ENCODE results near the gene SLC44A2.

SLC44A2 gene

DNA sequence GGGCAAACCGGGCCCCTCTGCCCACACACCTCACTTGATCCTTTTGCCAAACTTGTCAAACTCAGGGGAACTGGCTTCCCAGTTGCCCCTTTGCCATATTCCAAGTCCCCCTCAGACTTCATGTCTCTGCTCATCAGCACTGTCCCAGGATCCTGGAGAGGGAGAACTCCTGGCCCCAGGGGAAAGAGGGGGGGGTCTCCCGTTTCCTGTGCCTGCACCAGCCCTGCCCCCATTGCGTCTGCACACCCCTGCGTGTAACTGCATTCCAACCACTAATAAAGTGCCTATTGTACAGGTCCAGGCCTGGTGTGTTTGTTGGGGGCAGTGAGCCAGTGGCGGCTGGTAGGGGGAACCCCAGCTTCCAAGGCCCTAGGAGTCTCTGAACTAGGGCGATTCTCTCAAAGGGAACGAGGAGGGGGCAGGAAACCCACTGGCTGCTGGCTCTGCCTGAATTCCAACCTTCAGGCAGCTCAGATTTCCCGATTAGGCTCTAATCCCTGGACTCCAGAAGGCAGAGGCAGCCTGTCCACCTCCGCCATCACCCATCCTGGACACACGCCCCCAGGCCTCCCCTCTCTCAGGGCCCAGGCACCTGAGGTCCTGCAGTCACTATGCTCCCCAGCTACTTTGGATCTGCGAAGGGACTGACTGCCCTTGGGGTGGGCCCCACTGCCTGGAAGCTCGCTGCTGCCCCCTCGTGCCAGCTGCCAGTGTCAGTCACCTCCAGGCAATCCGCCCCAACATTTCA lies 19.1 kb downstream of the SLC44A2 start (continued):
- TF ChIP-seq, protein P1, sequence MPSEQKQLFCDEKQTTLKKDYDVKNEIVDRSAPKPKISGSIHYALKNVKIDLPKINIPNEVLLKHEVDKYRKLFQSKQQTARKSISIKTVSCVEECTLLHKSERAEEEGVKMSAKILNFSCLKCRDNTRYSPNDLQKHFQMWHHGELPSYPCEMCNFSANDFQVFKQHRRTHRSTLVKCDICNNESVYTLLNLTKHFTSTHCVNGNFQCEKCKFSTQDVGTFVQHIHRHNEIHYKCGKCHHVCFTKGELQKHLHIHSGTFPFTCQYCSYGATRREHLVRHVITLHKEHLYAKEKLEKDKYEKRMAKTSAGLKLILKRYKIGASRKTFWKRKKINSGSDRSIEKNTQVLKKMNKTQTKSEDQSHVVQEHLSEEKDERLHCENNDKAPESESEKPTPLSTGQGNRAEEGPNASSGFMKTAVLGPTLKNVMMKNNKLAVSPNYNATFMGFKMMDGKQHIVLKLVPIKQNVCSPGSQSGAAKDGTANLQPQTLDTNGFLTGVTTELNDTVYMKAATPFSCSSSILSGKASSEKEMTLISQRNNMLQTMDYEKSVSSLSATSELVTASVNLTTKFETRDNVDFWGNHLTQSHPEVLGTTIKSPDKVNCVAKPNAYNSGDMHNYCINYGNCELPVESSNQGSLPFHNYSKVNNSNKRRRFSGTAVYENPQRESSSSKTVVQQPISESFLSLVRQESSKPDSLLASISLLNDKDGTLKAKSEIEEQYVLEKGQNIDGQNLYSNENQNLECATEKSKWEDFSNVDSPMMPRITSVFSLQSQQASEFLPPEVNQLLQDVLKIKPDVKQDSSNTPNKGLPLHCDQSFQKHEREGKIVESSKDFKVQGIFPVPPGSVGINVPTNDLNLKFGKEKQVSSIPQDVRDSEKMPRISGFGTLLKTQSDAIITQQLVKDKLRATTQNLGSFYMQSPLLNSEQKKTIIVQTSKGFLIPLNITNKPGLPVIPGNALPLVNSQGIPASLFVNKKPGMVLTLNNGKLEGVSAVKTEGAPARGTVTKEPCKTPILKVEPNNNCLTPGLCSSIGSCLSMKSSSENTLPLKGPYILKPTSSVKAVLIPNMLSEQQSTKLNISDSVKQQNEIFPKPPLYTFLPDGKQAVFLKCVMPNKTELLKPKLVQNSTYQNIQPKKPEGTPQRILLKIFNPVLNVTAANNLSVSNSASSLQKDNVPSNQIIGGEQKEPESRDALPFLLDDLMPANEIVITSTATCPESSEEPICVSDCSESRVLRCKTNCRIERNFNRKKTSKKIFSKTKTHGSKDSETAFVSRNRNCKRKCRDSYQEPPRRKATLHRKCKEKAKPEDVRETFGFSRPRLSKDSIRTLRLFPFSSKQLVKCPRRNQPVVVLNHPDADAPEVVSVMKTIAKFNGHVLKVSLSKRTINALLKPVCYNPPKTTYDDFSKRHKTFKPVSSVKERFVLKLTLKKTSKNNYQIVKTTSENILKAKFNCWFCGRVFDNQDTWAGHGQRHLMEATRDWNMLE (tag by site-specific recombination; conservative IDR thresholded peaks at IDR 0.05; ENCODE audit: low read depth), result no peak
- TF ChIP-seq ZNF169 (tag by site-specific recombination; IDR thresholded peaks at IDR 0.05), result no peak
- TF ChIP-seq ZNF548 (tag by site-specific recombination; IDR thresholded peaks at IDR 0.05), result no peak
- no peak for TF ChIP-seq ZNF555 (tag by site-specific recombination; conservative IDR thresholded peaks at IDR 0.05)
- TF ChIP-seq, protein P2, sequence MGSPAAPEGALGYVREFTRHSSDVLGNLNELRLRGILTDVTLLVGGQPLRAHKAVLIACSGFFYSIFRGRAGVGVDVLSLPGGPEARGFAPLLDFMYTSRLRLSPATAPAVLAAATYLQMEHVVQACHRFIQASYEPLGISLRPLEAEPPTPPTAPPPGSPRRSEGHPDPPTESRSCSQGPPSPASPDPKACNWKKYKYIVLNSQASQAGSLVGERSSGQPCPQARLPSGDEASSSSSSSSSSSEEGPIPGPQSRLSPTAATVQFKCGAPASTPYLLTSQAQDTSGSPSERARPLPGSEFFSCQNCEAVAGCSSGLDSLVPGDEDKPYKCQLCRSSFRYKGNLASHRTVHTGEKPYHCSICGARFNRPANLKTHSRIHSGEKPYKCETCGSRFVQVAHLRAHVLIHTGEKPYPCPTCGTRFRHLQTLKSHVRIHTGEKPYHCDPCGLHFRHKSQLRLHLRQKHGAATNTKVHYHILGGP (tag by site-specific recombination; IDR thresholded peaks at IDR 0.05), result no peak
- TF ChIP-seq, protein P3, sequence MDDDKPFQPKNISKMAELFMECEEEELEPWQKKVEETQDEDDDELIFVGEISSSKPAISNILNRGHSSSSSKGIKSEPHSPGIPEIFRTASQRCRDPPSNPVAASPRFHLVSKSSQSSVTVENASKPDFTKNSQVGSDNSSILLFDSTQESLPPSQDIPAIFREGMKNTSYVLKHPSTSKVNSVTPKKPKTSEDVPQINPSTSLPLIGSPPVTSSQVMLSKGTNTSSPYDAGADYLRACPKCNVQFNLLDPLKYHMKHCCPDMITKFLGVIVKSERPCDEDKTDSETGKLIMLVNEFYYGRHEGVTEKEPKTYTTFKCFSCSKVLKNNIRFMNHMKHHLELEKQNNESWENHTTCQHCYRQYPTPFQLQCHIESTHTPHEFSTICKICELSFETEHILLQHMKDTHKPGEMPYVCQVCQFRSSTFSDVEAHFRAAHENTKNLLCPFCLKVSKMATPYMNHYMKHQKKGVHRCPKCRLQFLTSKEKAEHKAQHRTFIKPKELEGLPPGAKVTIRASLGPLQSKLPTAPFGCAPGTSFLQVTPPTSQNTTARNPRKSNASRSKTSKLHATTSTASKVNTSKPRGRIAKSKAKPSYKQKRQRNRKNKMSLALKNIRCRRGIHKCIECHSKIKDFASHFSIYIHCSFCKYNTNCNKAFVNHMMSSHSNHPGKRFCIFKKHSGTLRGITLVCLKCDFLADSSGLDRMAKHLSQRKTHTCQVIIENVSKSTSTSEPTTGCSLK (tag by site-specific recombination; IDR thresholded peaks at IDR 0.05), result no peak
- TF ChIP-seq, protein P4, sequence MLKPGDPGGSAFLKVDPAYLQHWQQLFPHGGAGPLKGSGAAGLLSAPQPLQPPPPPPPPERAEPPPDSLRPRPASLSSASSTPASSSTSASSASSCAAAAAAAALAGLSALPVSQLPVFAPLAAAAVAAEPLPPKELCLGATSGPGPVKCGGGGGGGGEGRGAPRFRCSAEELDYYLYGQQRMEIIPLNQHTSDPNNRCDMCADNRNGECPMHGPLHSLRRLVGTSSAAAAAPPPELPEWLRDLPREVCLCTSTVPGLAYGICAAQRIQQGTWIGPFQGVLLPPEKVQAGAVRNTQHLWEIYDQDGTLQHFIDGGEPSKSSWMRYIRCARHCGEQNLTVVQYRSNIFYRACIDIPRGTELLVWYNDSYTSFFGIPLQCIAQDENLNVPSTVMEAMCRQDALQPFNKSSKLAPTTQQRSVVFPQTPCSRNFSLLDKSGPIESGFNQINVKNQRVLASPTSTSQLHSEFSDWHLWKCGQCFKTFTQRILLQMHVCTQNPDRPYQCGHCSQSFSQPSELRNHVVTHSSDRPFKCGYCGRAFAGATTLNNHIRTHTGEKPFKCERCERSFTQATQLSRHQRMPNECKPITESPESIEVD (tag by site-specific recombination; IDR thresholded peaks at IDR 0.05), result no peak
- TF ChIP-seq ZNF423 (tag by site-specific recombination; IDR thresholded peaks at IDR 0.05), result no peak
- no peak for TF ChIP-seq ZNF624 (tag by site-specific recombination; IDR thresholded peaks at IDR 0.05)
- TF ChIP-seq ZNF549 (tag by site-specific recombination; IDR thresholded peaks at IDR 0.05), result no peak
- TF ChIP-seq ZNF530 (tag by site-specific recombination; IDR thresholded peaks at IDR 0.05; ENCODE audit: low read depth), result no peak
- TF ChIP-seq ZNF146 (tag by site-specific recombination; IDR thresholded peaks at IDR 0.05), result no peak
- no peak for TF ChIP-seq SCRT1 (tag by site-specific recombination; IDR thresholded peaks at IDR 0.05; ENCODE audit: borderline replicate concordance)
- no peak for TF ChIP-seq ZNF24 (tag by site-specific recombination; IDR thresholded peaks at IDR 0.05)
- TF ChIP-seq ZNF174 (tag by site-specific recombination; IDR thresholded peaks at IDR 0.05), result no peak
- TF ChIP-seq, protein P5, sequence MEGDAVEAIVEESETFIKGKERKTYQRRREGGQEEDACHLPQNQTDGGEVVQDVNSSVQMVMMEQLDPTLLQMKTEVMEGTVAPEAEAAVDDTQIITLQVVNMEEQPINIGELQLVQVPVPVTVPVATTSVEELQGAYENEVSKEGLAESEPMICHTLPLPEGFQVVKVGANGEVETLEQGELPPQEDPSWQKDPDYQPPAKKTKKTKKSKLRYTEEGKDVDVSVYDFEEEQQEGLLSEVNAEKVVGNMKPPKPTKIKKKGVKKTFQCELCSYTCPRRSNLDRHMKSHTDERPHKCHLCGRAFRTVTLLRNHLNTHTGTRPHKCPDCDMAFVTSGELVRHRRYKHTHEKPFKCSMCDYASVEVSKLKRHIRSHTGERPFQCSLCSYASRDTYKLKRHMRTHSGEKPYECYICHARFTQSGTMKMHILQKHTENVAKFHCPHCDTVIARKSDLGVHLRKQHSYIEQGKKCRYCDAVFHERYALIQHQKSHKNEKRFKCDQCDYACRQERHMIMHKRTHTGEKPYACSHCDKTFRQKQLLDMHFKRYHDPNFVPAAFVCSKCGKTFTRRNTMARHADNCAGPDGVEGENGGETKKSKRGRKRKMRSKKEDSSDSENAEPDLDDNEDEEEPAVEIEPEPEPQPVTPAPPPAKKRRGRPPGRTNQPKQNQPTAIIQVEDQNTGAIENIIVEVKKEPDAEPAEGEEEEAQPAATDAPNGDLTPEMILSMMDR (tag by site-specific recombination; IDR thresholded peaks at IDR 0.05), result peak; percentile 95
- no peak for TF ChIP-seq FEZF1 (tag by site-specific recombination; IDR thresholded peaks at IDR 0.05)
- TF ChIP-seq, protein P6, sequence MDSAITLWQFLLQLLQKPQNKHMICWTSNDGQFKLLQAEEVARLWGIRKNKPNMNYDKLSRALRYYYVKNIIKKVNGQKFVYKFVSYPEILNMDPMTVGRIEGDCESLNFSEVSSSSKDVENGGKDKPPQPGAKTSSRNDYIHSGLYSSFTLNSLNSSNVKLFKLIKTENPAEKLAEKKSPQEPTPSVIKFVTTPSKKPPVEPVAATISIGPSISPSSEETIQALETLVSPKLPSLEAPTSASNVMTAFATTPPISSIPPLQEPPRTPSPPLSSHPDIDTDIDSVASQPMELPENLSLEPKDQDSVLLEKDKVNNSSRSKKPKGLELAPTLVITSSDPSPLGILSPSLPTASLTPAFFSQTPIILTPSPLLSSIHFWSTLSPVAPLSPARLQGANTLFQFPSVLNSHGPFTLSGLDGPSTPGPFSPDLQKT (IDR thresholded peaks at IDR 0.05; ENCODE audit: borderline replicate concordance, low read depth, low read length), result no peak
- TF ChIP-seq ZNF843 (tag by site-specific recombination; IDR thresholded peaks at IDR 0.05), result no peak
- TF ChIP-seq ZNF16 (tag by site-specific recombination; IDR thresholded peaks at IDR 0.05; ENCODE audit: low read depth), result no peak
- TF ChIP-seq ZNF266 (tag by site-specific recombination; IDR thresholded peaks at IDR 0.05; ENCODE audit: low read depth), result no peak
- peak; percentile 87 for TF ChIP-seq ZBTB48 (tag by site-specific recombination; IDR thresholded peaks at IDR 0.05)
